A673 (cell line): Measurements from ENCODE around the gene TJP2. TPM values are rescaled to one million over a fixed set of nuclear protein-coding genes. Genes with fewer than 3 reads are reported as not detected.

ENCODE experiments used
- BruUV-seq: library from RNA; stranded (reverse); fragments of 400-500 nt; replicated peaks from 2 replicates; lab custom pipeline; 2021; lab: Mats Ljungman, UMichigan
- CTCF ChIA-PET: fragments of 300-600 bp; sonication (Branson Sonifier 250); formaldehyde crosslinking; loops from one replicate; lab custom pipeline; 2022; ENCODE audit warnings: antibody characterized with exemption; lab: Charles Lee
- POLR2A ChIA-PET: fragments of 300-600 bp; sonication (Branson Sonifier 250); formaldehyde crosslinking; loops from one replicate; lab custom pipeline; 2022; ENCODE audit warnings: antibody characterized with exemption; ENCODE audit not compliant: low non-redundant PET; lab: Charles Lee
- DNase-seq: peaks from one replicate; pipeline ENCODE4 v3.0.0-alpha.2; 2015; ENCODE audit warnings: low spot score
- H3K27ac ChIP-seq: fragments of 200-600 bp; sonication (generic); 2 replicates; pipeline ENCODE4 v1.5.1; 2016; ENCODE audit warnings: mixed run types, low read depth, mild to moderate bottlenecking, mixed read lengths, antibody characterized with exemption, low read length; ENCODE audit not compliant: poor library complexity, severe bottlenecking
- H3K27me3 ChIP-seq: fragments of 200-600 bp; sonication (generic); replicated peaks from 2 replicates; pipeline ENCODE4 v1.6.1; 2017; ENCODE audit warnings: mixed run types, low read depth, mild to moderate bottlenecking, mixed read lengths, antibody characterized with exemption, low read length; ENCODE audit not compliant: insufficient read depth, poor library complexity
- H3K36me3 ChIP-seq: fragments of 200-600 bp; sonication (generic); 2 replicates; pipeline ENCODE4 v1.6.1; 2016; ENCODE audit warnings: mixed run types, mild to moderate bottlenecking, mixed read lengths, antibody characterized with exemption, low read length; ENCODE audit not compliant: insufficient read depth, poor library complexity, severe bottlenecking
- H3K4me1 ChIP-seq: fragments of 200-600 bp; sonication (generic); 2 replicates; pipeline ENCODE4 v1.6.1; 2017; ENCODE audit warnings: mixed run types, mild to moderate bottlenecking, mixed read lengths, antibody characterized with exemption, low read length; ENCODE audit not compliant: insufficient read depth, poor library complexity, severe bottlenecking
- H3K4me3 ChIP-seq: fragments of 200-600 bp; sonication (generic); 2 replicates; pipeline ENCODE4 v1.5.1; 2016; ENCODE audit warnings: low read depth, mixed run types, mild to moderate bottlenecking, mixed read lengths, low read length; ENCODE audit not compliant: poor library complexity, severe bottlenecking
- H3K9me3 ChIP-seq: fragments of 200-600 bp; sonication (generic); 2 replicates; pipeline ENCODE4 v1.6.1; 2016; ENCODE audit warnings: mixed run types, low read depth, mild to moderate bottlenecking, mixed read lengths, antibody characterized with exemption, low read length; ENCODE audit not compliant: poor library complexity, severe bottlenecking
- CTCF ChIP-seq: fragments of 300-800, 200-600 bp; sonication (generic); conservative IDR thresholded peaks from 2 replicates; pipeline ENCODE4 v1.5.1; 2017; ENCODE audit warnings: low read depth, mild to moderate bottlenecking, antibody characterized with exemption, low read length, moderate library complexity, mixed read lengths
- EZH2 ChIP-seq: fragments of 200-600 bp; sonication (generic); IDR thresholded peaks from 2 replicates; pipeline ENCODE4 v1.6.1; 2017; ENCODE audit warnings: borderline replicate concordance, low read depth, mild to moderate bottlenecking, mixed read lengths, antibody characterized with exemption, low read length; ENCODE audit not compliant: poor library complexity, severe bottlenecking
- intact Hi-C: fragments of 100-400 bp; cut with micrococcal nuclease; formaldehyde crosslinking; loops from one replicate; pipeline ENCODE4 v1.10.0; 2022; ENCODE audit not compliant: unreplicated experiment
- total RNA-seq: library from RNA; stranded (reverse); gene quantifications from 2 replicates; pipeline ENCODE4 v1.2.3, GENCODE V29; 2021

The TJP2 gene
- total RNA-seq, 1 experiment from 2014 or later, result 7.2 TPM

DNA sequence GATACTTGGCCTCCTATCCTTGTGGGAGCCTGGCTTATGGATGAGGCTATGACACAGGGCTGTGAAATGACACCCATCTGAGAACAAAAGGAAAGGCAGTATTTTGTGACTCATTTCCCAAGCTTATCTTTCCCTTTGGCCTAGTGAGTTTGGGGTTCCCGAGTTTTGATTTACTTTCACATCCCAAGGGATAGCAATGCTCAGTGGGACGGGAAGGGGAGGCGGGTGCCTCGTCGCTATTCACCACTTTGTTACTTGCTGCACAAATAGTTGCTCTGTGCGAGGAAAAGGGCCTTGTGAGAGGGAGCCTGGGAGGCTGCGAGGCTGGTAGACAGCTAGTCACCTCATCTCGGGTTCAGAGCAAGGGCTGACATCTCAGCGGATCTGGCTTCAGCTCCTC, 91.8 kb downstream of the TJP2 start:
- DNase-seq, result no peak
- POLR2A ChIA-PET, result no interaction called here
- Histone ChIP-seq H3K36me3 (no peaks in the 10 kb centered on the region), H3K27ac (no peak overlapping the region), H3K9me3 (no peaks in the 10 kb centered on the region), H3K27me3 (peaks cover 3% of the 10 kb centered on the region), H3K4me1 (no peaks in the 10 kb centered on the region), H3K4me3 (no peak overlapping the region)
- no peak for TF ChIP-seq CTCF
- TF ChIP-seq EZH2, result no peak
- BruUV-seq, result no TSS peak
- CTCF ChIA-PET, result interaction anchor here (0.6 kb wide), 1 partner anchor 241 kb away, joined by 4 read pairs; no protein-coding TSS in a partner anchor
- intact Hi-C loops, result no loop called here

DNA sequence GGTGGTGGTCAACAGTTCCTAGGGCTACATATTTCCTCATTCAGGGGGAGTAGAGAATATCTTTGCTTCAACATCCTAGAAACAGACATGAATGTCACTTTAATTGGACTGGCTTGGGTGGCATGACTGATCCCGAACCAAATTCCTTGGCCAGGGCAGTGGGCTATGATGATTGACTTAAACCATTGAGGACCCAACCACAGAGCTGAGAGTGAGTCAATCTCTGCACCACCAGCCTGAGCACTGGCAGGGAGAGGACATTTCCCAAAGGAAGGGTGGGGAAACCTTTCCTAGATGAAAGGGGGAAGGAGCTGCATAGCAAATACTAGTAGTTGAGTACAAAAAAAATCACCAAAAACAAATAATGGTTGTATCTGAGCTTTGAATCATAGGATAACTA, 98.1 kb downstream of the TJP2 start:
- ChIA-PET CTCF (no interaction called here), POLR2A (no interaction called here)
- no peak overlapping the region for H3K27ac ChIP-seq
- intact Hi-C loops, result no loop called here
- no TSS peak for BruUV-seq
- no peaks in the 10 kb centered on the region for H3K4me1 ChIP-seq
- no peaks in the 10 kb centered on the region for H3K27me3 ChIP-seq
- no peak for DNase-seq
- H3K36me3 ChIP-seq, result no peaks in the 10 kb centered on the region
- no peaks in the 10 kb centered on the region for H3K9me3 ChIP-seq
- TF ChIP-seq CTCF, result no peak
- no peak for TF ChIP-seq EZH2
- H3K4me3 ChIP-seq, result no peak overlapping the region

DNA sequence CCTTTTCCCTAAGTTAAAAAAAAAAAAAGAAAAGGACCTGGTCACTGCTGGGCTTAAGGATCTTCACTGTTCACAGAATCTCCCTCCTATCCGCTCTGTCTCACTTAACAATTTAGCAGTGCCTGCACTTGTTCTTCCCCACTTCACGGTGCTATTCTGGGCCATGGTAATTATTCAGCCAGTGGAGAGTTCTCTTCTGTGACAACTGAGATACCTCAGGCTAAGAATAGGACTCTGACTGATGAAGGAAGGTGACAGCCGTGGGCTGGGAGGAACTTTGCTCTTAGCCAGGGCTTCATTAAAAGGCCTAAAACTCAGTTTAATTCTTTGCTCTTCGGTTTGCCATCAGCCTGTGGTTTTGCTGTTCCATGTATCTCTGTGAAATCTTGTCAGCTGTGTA, 99.1 kb downstream of the TJP2 start:
- H3K36me3 ChIP-seq, result no peaks in the 10 kb centered on the region
- no peaks in the 10 kb centered on the region for H3K27me3 ChIP-seq
- intact Hi-C loops, result no loop called here
- DNase-seq, result no peak
- H3K27ac ChIP-seq, result no peak overlapping the region
- no TSS peak for BruUV-seq
- H3K9me3 ChIP-seq, result no peaks in the 10 kb centered on the region
- POLR2A ChIA-PET, result no interaction called here
- H3K4me1 ChIP-seq, result no peaks in the 10 kb centered on the region
- H3K4me3 ChIP-seq, result no peak overlapping the region
- CTCF ChIA-PET, result no interaction called here
- TF ChIP-seq EZH2, result no peak

- H3K9me3 ChIP-seq, result no peaks in the 10 kb centered on the region
- no TSS peak for BruUV-seq
Observed at GRCh38 chr9:69276775-69277174, 102.7 kb downstream of the TJP2 start.

More at GRCh38 chr9:69276775-69277174, 102.7 kb downstream of the TJP2 start:
- ChIA-PET CTCF (no interaction called here), POLR2A (no interaction called here)
- DNase-seq, result peak; percentile 27
- Histone ChIP-seq H3K4me3 (no peak overlapping the region), H3K27me3 (no peaks in the 10 kb centered on the region), H3K36me3 (no peaks in the 10 kb centered on the region), H3K27ac (no peak overlapping the region), H3K4me1 (no peaks in the 10 kb centered on the region)
- intact Hi-C loops, result no loop called here
- TF ChIP-seq EZH2 (no peak), CTCF (no peak)
